ENCODE results near the gene AIG1. TPM values are rescaled to one million over a fixed set of nuclear protein-coding genes. Genes with fewer than 3 reads are reported as not detected.
"Not testable (repeated sequence)": the region's sequence is repeated elsewhere in the genome, so short reads cannot be mapped to it uniquely, and the experiment has no call there.

Gene AIG1
- polyA plus RNA-seq, 10 donors: 20.9 to 41.9 (median 34.2) TPM

- peak in 2 of 3 donors; percentile 17 to 33 for DNase-seq
These were observed 99.9 kb downstream of the AIG1 start for GRCh38 chr6:143160439-143161220.

GRCh38 chr6:143163621-143164020 is 102.9 kb downstream of the AIG1 start:
- no peak for DNase-seq

- no peak for DNase-seq
These were observed 103.9 kb downstream of the AIG1 start for GRCh38 chr6:143164565-143165105.

GRCh38 chr6:143165315-143165855 is 104.7 kb downstream of the AIG1 start:
- no peak for DNase-seq

GRCh38 chr6:143166247-143166695 is 105.6 kb downstream of the AIG1 start:
- no peak for DNase-seq

- DNase-seq: no peak
These were observed 106.5 kb downstream of the AIG1 start for GRCh38 chr6:143167224-143167623.

- not testable (repeated sequence) for DNase-seq
These were observed 107.7 kb downstream of the AIG1 start for GRCh38 chr6:143168396-143168816.

GRCh38 chr6:143169440-143169839 is 108.8 kb downstream of the AIG1 start:
- DNase-seq: no peak

- DNase-seq: no peak
These were observed 113.8 kb downstream of the AIG1 start for GRCh38 chr6:143174516-143174915.

GRCh38 chr6:143174951-143175350 is 114.3 kb downstream of the AIG1 start:
- no peak for DNase-seq

- DNase-seq: peak in 1 of 3 donors; percentile 75
These were observed 115.7 kb downstream of the AIG1 start for GRCh38 chr6:143176090-143177021.

- DNase-seq: no peak
These were observed 117.0 kb downstream of the AIG1 start for GRCh38 chr6:143177706-143178105.

GRCh38 chr6:143179096-143179495 is 118.4 kb downstream of the AIG1 start:
- DNase-seq: no peak

- DNase-seq: peak; percentile 57 to 79 (median 65)
These were observed 119.4 kb downstream of the AIG1 start for GRCh38 chr6:143179901-143180612.

GRCh38 chr6:143180826-143181225 is 120.1 kb downstream of the AIG1 start:
- DNase-seq: no peak

GRCh38 chr6:143183666-143184065 is 123.0 kb downstream of the AIG1 start:
- DNase-seq: no peak

- no peak for DNase-seq
These were observed 124.6 kb downstream of the AIG1 start for GRCh38 chr6:143185288-143185687.

GRCh38 chr6:143187238-143187923 is 126.7 kb downstream of the AIG1 start:
- peak; percentile 78 to 91 (median 86) for DNase-seq

- no peak for DNase-seq
These were observed 127.6 kb downstream of the AIG1 start for GRCh38 chr6:143188292-143188691.

GRCh38 chr6:143191361-143191760 is 130.7 kb downstream of the AIG1 start:
- DNase-seq: peak in 1 of 3 donors; percentile 49

- DNase-seq: no peak
These were observed 132.1 kb downstream of the AIG1 start for GRCh38 chr6:143192766-143193165.

Data from muscle of back (tissue), 11 donors.